Naive thymus-derived CD8-positive, alpha-beta T cell (primary cell): Measurements from ENCODE around the gene PHC2. TPM values are rescaled to one million over a fixed set of nuclear protein-coding genes. Genes with fewer than 3 reads are reported as not detected.

Experiments used
- ATAC-seq, 2 donors: fragments of 150-1000 bp; cut with Tn5 transposase in 1 of 2; sonication (Bioruptor Pico), chemical (Tn5 transposase) in 1 of 2; 1 replicate in 1 of 2; 2 replicates in 1 of 2; pipeline ENCODE4 v1.10.0; 2021; ENCODE audit warnings: mild to moderate bottlenecking in 2 of 2, moderate library complexity in 2 of 2
- POLR2A ChIA-PET: fragments of 350-600 bp; sonication (Branson Sonifier 250); formaldehyde crosslinking; loops from one replicate; lab custom pipeline; 2021; ENCODE audit warnings: antibody characterized with exemption; lab: Charles Lee
- DNase-seq, 10 donors: peaks; one replicate each; pipeline versions ENCODE4 v3.0.0 to v3.0.0-alpha.2; 2020 to 2022
- H3K27ac Mint-ChIP-seq, 10 donors: one replicate each; pipeline ENCODE4 v1.8.0; 2020 to 2022; ENCODE audit warnings: mild to moderate bottlenecking in 10 of 10, mixed read lengths in 10 of 10, moderate library complexity in 4 of 10, inconsistent platforms in 1 of 10
- H3K27me3 Mint-ChIP-seq, 5 donors: one replicate each; pipeline ENCODE4 v1.8.0; 2021 to 2022; ENCODE audit warnings: mixed read lengths in 5 of 5
- H3K36me3 Mint-ChIP-seq, 3 donors: one replicate each; pipeline ENCODE4 v1.8.0; 2020 to 2022; ENCODE audit warnings: mixed read lengths in 3 of 3, mild to moderate bottlenecking in 2 of 3, inconsistent platforms in 1 of 3
- H3K4me1 Mint-ChIP-seq, 4 donors: one replicate each; pipeline ENCODE4 v1.8.0; 2021 to 2022; ENCODE audit warnings: mixed read lengths in 4 of 4
- H3K4me3 Mint-ChIP-seq, 10 donors: one replicate each; pipeline ENCODE4 v1.8.0; 2020 to 2022; ENCODE audit warnings: mild to moderate bottlenecking in 10 of 10, mixed read lengths in 10 of 10, moderate library complexity in 6 of 10, inconsistent platforms in 1 of 10
- H3K9me3 Mint-ChIP-seq, 9 donors: one replicate each; pipeline ENCODE4 v1.8.0; 2020 to 2022; ENCODE audit warnings: mixed read lengths in 9 of 9, mild to moderate bottlenecking in 3 of 9, inconsistent platforms in 1 of 9, moderate library complexity in 1 of 9
- polyA plus RNA-seq, 3 donors: library from polyadenylated mRNA; unstranded; fragments of 300-500 nt; fragmentation: Illumina TruSeq; gene quantifications; one replicate each; pipeline ENCODE4 v1.2.3, GENCODE V29; 2021
- total RNA-seq, 8 experiments: library from RNA in 2 of 8; stranded (reverse) in 2 of 8; gene quantifications; one replicate each; pipeline ENCODE4 v1.2.3 and lab custom pipeline; 2021 to 2026

PHC2 gene
- total and polyA plus RNA-seq, 5 experiments from 2014 or later: 11.8 to 38.4 (median 36.3) TPM

- H3K27me3 Mint-ChIP-seq: no peaks in the 10 kb centered on the region
- H3K36me3 Mint-ChIP-seq: peaks cover 0 to 50% (median 9%) of the 10 kb centered on the region in 3 donors
- POLR2A ChIA-PET: interaction anchor here (0.6 kb wide), 1 partner anchor 221 kb away, joined by 3 read pairs; no protein-coding TSS in a partner anchor
- H3K4me3 Mint-ChIP-seq: no peak overlapping the region
- DNase-seq (no peak), ATAC-seq (peak in 1 of 2 donors; percentile 42)
- H3K9me3 Mint-ChIP-seq: no peaks in the 10 kb centered on the region
- H3K4me1 Mint-ChIP-seq: peaks cover 22 to 43% (median 37%) of the 10 kb centered on the region in 4 donors
- H3K27ac Mint-ChIP-seq: peak overlapping the region in 5 of 10 donors; percentile 9 to 70 (median 19)
Observed at GRCh38 chr1:33335020-33335419, 95.9 kb downstream of the PHC2 start.

- Mint-ChIP-seq H3K36me3 (peaks cover 0 to 59% (median 13%) of the 10 kb centered on the region in 3 donors), H3K27ac (no peak overlapping the region), H3K9me3 (no peaks in the 10 kb centered on the region), H3K27me3 (no peaks in the 10 kb centered on the region), H3K4me1 (peaks cover 20 to 35% (median 32%) of the 10 kb centered on the region in 4 donors), H3K4me3 (no peak overlapping the region)
- ATAC-seq (no peak), DNase-seq (no peak)
- POLR2A ChIA-PET: no interaction called here
Observed at GRCh38 chr1:33334081-33334552, 96.8 kb downstream of the PHC2 start.

- ATAC-seq: no peak
- H3K4me1 Mint-ChIP-seq: peaks cover 11 to 24% (median 22%) of the 10 kb centered on the region in 4 donors
- no peaks in the 10 kb centered on the region for H3K9me3 Mint-ChIP-seq
- POLR2A ChIA-PET: no interaction called here
- no peak overlapping the region for H3K27ac Mint-ChIP-seq
- no peak overlapping the region for H3K4me3 Mint-ChIP-seq
- H3K27me3 Mint-ChIP-seq: no peaks in the 10 kb centered on the region
- peaks cover 0 to 71% (median 22%) of the 10 kb centered on the region in 3 donors for H3K36me3 Mint-ChIP-seq
- no peak for DNase-seq
Observed at GRCh38 chr1:33332881-33333280, 98.0 kb downstream of the PHC2 start.

GRCh38 chr1:33332357-33332789 is 98.5 kb downstream of the PHC2 start:
- Mint-ChIP-seq H3K36me3 (peaks cover 0 to 76% (median 22%) of the 10 kb centered on the region in 3 donors), H3K4me3 (no peak overlapping the region), H3K27me3 (no peaks in the 10 kb centered on the region), H3K27ac (peak overlapping the region in 1 of 10 donors; percentile 51), H3K4me1 (peaks cover 7 to 21% (median 18%) of the 10 kb centered on the region in 4 donors), H3K9me3 (no peaks in the 10 kb centered on the region)
- POLR2A ChIA-PET: no interaction called here
- DNase-seq (no peak), ATAC-seq (no peak)

GRCh38 chr1:33331444-33332356 is 99.2 kb downstream of the PHC2 start:
- no peak for DNase-seq
- ATAC-seq: no peak
- Mint-ChIP-seq H3K4me1 (peaks cover 7 to 19% (median 14%) of the 10 kb centered on the region in 4 donors), H3K27ac (peak overlapping the region in 3 of 10 donors; percentile 9 to 51 (median 40)), H3K4me3 (no peak overlapping the region), H3K9me3 (no peaks in the 10 kb centered on the region), H3K36me3 (peaks cover 0 to 83% (median 22%) of the 10 kb centered on the region in 3 donors), H3K27me3 (no peaks in the 10 kb centered on the region)
- POLR2A ChIA-PET: no interaction called here

- Mint-ChIP-seq H3K27me3 (no peaks in the 10 kb centered on the region), H3K4me3 (no peak overlapping the region), H3K27ac (no peak overlapping the region), H3K36me3 (peaks cover 3 to 91% (median 25%) of the 10 kb centered on the region in 3 donors), H3K9me3 (no peaks in the 10 kb centered on the region), H3K4me1 (peaks cover 7 to 15% (median 12%) of the 10 kb centered on the region in 4 donors)
- POLR2A ChIA-PET: interaction anchor here (1.0 kb wide), 1 partner anchor 12 kb away, joined by 3 read pairs; no protein-coding TSS in a partner anchor
- ATAC-seq (no peak), DNase-seq (no peak)
Observed at GRCh38 chr1:33330906-33331305, 100.0 kb downstream of the PHC2 start.

- ATAC-seq (no peak), DNase-seq (no peak)
- peaks cover 7 to 13% (median 11%) of the 10 kb centered on the region in 4 donors for H3K4me1 Mint-ChIP-seq
- no peak overlapping the region for H3K27ac Mint-ChIP-seq
- H3K9me3 Mint-ChIP-seq: no peaks in the 10 kb centered on the region
- POLR2A ChIA-PET: interaction anchor here (1.0 kb wide), 1 partner anchor 12 kb away, joined by 3 read pairs; no protein-coding TSS in a partner anchor
- H3K4me3 Mint-ChIP-seq: no peak overlapping the region
- H3K36me3 Mint-ChIP-seq: peaks cover 7 to 96% (median 28%) of the 10 kb centered on the region in 3 donors
- no peaks in the 10 kb centered on the region for H3K27me3 Mint-ChIP-seq
Observed at GRCh38 chr1:33330361-33330890, 100.5 kb downstream of the PHC2 start.

GRCh38 chr1:33329600-33330305 is 101.1 kb downstream of the PHC2 start:
- peak overlapping the region in 2 of 10 donors; percentile 72 to 87 for H3K27ac Mint-ChIP-seq
- H3K9me3 Mint-ChIP-seq: no peaks in the 10 kb centered on the region
- H3K4me1 Mint-ChIP-seq: peaks cover 0 to 6% (median 4%) of the 10 kb centered on the region in 4 donors
- no peak for ATAC-seq
- H3K4me3 Mint-ChIP-seq: no peak overlapping the region
- POLR2A ChIA-PET: interaction anchor here (1.0 kb wide), 1 partner anchor 13 kb away, joined by 3 read pairs; no protein-coding TSS in a partner anchor
- peak in 1 of 10 donors; percentile 54 for DNase-seq
- no peaks in the 10 kb centered on the region for H3K27me3 Mint-ChIP-seq
- H3K36me3 Mint-ChIP-seq: peaks cover 7 to 95% (median 28%) of the 10 kb centered on the region in 3 donors

GRCh38 chr1:33328817-33329216 is 102.1 kb downstream of the PHC2 start:
- Mint-ChIP-seq H3K36me3 (peaks cover 7 to 95% (median 28%) of the 10 kb centered on the region in 3 donors), H3K4me1 (peaks cover 0 to 6% (median 0%) of the 10 kb centered on the region in 4 donors), H3K9me3 (no peaks in the 10 kb centered on the region), H3K27me3 (no peaks in the 10 kb centered on the region), H3K4me3 (no peak overlapping the region), H3K27ac (peak overlapping the region in 1 of 10 donors; percentile 52)
- POLR2A ChIA-PET: no interaction called here
- no peak for DNase-seq
- ATAC-seq: no peak

- ATAC-seq (no peak), DNase-seq (no peak)
- Mint-ChIP-seq H3K4me3 (no peak overlapping the region), H3K4me1 (peaks cover 0 to 6% (median 0%) of the 10 kb centered on the region in 4 donors), H3K9me3 (no peaks in the 10 kb centered on the region), H3K36me3 (peaks cover 7 to 92% (median 30%) of the 10 kb centered on the region in 3 donors), H3K27ac (no peak overlapping the region), H3K27me3 (no peaks in the 10 kb centered on the region)
- POLR2A ChIA-PET: no interaction called here
Observed at GRCh38 chr1:33327587-33328325, 103.1 kb downstream of the PHC2 start.

GRCh38 chr1:33326785-33327184 is 104.1 kb downstream of the PHC2 start:
- no peaks in the 10 kb centered on the region for H3K4me1 Mint-ChIP-seq
- H3K27ac Mint-ChIP-seq: peak overlapping the region in 1 of 10 donors; percentile 28
- peaks cover 7 to 84% (median 28%) of the 10 kb centered on the region in 3 donors for H3K36me3 Mint-ChIP-seq
- H3K9me3 Mint-ChIP-seq: no peaks in the 10 kb centered on the region
- no peak for ATAC-seq
- POLR2A ChIA-PET: interaction anchor here (0.5 kb wide), 1 partner anchor 25 kb away, joined by 4 read pairs; no protein-coding TSS in a partner anchor
- no peak for DNase-seq
- H3K4me3 Mint-ChIP-seq: no peak overlapping the region
- no peaks in the 10 kb centered on the region for H3K27me3 Mint-ChIP-seq
